T-helper 2 cell treated with Interferon-gamma antibody and Interleukin-4, amounts not matched to agents 100 ng/mL and 5 ng/mL, for 36 hours (primary cell): Measurements from ENCODE around the gene TMC8. TPM values are rescaled to one million over a fixed set of nuclear protein-coding genes. Genes with fewer than 3 reads are reported as not detected.

Experiments
- intact Hi-C: fragments of 100-400 bp; cut with micrococcal nuclease; formaldehyde crosslinking; loops from one replicate; pipeline ENCODE4 v1.15.1; 2023
- total RNA-seq: library from RNA; stranded (reverse); gene quantifications from 2 replicates; pipeline ENCODE4 v1.2.3, GENCODE V29; 2022

TMC8 gene
- total RNA-seq, 1 donor from 2014 or later: 371 TPM

DNA sequence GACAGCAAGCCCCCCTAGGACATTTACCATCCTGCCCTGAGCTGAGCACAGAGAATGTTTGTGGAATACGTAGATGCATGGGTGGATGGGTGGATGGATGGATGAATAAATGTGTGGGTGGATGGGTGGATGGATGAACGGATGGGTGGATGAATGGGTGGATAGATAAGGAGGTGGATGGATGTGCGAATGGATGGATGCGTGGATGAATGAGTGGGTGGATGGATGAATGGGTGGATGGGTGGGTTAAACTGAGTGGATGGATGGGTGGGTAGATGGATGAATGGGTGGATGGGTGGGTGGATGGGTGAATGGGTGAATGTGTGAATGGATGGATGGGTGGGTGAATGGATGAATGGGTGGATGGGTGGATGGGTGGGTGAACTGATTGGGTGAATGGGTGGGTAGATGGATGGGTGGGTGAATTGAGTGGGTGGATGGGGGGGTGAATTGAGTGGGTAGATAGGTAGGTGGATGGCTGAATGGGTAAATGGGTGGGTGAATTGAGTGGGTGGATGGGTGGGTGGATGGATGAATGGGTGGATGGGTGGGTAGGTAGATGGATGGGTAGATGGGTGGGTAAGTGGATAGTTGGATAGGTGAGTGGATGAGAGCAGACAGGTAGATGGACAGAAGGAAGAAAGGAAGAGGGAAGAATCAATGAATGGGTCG is 7.2 kb upstream of the TMC8 start:
- intact Hi-C loops: no loop called here

DNA sequence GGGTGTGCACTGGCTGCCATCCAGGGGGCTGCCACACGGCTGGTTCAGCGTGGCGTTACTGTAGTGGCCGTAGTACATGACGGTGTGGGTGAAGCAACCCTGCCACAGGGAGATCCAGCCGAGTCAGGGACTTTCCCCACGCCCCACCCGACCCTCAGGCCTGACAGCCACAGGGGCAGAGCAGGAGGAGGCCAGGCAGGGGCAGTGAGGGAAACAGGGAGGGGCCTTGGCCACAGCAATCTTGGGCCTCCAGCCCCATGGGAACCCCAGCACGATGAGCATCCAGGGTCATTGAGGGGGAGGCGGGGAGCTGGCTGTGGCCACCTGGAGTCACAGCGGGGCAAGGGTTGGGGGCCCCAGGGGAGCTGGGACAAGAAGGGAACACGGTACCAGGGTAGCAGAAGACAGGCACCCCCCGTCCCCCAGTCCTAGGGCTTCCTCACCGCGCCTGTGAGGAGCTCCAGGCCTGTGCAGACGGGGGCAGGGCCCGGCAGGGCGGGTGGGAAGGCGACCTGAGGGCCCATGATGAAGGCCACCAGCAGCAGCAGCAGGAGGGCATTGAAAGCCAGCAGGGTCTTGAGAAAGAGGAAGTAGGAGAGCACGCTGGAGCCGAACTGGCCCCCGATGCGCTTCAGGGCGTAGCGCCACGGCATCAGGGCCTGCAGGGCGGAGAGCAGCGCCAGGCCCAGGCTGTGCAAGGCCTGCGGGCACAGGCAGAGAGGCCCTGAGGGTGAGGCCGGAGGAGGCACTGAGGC is 6.3 kb upstream of the TMC8 start:
- intact Hi-C loops: no loop called here

DNA sequence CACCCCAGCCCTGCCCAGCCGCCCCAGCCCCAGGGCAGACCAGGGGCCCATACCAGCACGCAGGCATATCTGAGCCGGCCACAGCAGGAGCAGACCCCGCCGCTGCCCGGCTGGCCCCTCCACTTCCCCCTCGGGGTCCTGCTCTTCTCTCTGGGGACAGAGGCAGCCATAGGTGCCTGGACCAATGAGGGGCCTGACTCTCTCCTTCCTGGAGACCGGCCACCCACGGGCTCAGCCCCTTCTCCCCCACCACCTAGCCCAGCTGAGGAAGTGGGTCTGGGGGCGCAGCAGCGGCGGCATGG is 5.8 kb upstream of the TMC8 start:
- intact Hi-C loops: no loop called here

DNA sequence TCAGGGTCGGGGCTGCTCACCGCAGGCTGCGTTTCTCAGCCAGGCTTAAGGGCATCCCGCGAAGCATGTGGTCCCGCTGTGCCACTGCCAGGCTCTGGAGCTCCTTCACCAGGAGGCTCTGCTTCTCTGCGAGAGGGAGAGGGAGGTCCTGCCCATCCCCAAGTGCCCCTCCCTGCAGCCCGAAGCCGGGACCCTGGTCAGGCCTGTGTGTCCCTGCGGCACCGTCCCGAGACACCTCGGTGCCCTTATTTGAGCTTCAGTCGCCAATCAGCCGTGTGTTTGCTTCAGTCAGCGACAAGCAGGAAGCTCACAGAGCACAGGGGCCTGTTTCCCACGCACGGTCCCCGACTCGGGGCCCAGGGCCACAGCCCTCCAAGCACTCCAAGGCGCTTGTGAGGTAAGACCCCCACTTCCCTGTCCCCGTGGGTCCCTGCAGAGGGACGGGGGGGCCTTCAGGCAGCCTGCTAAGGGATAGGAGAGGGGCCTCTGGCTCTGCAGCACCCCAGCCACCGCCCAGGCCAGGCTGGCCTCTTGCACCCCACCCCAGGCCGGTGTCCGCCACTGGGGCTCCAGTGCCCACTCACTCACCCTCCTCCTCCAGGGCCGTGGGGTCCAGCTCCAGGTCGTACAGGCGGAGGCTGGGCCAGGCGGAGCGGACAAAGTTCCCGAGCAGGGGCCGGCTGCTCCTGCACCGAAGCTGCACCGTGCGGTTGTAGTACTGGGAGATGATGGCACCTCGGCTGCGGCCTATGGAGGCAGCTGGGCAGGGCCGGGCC is 5.2 kb upstream of the TMC8 start:
- intact Hi-C loops: no loop called here

DNA sequence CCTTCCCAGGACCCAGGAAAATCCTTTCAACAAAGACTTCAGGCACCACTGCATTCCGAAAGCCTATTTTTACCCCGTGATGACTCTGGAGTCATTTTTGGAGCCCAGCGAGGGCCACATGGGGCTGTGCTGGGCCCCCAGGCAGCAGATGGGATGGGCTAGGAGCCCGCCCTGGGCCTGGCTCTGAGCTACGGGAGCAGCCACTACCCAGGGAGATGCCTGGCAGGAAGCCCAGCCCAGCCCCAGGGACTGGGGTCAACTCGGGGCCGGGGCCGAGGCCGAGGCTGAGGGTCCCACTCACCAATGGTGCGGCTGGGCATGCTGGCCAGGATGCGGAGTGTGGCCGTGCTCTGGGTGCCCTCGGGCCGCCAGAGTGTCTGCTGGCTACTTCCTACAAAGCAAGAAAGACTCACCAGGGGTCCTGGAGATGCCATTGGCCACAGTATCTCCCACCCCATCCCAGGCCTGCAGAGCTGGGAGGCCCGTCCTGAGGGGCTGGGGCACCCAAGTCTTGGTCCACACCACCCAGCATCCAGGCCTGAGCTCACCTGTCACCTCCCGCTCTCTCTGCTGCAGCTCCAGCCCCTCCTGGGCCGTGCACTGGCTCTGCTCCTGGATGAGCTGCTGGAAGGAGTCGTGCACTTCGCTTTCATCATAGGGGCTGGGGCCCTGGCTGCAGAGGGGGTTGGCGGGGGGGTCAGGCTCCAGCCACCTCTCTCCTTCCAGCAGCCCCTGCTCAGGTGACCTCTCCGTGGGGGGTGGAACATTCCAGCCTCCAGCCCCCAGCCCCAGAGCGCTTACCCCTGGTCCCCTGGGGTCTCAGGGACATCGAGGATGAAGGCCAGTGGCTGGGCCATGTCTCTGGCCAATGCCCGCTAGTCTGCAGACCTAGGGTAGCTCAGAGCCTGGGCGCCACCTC is 4.3 kb upstream of the TMC8 start:
- intact Hi-C loops: no loop called here

DNA sequence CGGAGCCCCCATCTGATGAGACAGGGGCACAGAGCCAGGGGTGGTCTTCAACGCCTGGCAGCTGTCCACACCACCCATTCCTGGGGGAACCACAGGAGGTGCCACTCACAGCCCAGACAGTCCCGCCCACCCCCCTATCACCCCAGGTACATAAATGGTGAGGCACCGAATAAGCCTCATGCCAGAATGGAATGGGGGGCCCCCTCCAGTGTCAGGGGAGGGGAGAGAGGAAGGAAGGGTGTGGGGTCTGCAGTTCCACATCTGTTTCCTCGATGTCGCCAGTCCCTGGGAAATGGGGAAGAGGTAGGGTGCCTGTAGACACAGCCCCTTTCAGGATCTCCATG is 3.7 kb upstream of the TMC8 start:
- intact Hi-C loops: no loop called here

DNA sequence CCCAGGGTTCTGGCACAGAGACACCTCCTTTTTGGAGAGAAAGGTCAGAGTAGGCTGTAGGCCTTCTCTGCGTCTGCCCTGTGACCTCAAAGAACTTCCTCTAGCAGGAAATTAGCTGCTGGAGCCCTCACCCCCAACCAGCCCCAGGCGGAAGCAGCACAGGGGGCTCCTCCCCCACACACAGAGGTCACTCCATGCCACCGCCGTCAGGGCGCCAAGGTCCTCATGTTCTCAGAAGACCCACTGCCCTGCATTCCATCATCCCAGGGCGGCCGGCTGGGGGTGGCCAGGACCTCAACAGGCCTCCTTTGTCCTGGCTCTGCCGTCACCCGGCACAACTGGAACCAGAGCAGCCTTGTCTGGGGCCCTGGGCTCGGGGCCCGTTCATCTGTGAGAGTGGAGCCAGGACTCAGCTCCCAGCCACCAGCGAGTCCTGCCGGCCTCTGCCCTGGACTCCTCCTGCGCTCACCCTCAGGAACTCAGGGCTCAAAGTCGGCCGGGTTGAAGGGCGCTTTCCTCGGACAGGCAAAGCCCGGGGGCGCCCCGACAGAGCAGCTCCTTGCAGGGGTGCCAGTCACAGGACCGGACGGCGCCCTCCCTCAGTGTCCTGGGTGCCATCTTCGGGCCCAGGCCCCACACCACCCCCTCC is 3.2 kb upstream of the TMC8 start:
- intact Hi-C loops: no loop called here

DNA sequence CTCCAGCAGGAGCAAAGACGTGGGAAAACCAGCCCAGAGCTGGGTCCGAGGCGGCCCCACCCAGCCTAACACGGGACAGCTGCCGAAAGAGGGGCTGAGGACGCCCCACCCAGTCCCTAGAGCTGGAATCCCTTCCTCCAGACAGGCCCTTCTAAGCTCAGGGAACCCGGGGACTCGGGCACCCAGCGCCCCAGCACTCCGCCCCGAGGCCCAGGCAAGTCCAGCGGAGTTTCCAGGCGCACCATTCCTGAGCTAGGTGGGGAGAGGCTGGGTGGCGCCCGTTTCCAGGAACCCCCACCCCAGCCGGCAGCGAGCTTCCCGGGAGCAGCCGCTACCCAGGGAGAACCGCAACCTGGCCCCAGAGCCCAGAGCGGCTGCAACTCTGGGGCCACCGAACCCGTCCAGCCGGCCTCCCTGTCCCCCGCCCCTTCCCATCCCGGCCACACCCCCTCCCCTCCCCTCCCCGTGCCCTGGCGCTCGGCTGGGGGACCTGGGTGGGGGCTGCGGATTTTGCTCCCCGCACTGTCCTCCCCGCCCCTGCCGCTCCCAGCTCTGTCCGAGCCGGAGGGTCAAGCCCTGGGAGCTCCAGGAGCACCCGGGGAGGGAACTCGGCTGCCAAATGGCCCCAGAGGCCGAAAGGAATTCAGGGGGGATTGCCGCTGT is 2.6 kb upstream of the TMC8 start:
- intact Hi-C loops: no loop called here

DNA sequence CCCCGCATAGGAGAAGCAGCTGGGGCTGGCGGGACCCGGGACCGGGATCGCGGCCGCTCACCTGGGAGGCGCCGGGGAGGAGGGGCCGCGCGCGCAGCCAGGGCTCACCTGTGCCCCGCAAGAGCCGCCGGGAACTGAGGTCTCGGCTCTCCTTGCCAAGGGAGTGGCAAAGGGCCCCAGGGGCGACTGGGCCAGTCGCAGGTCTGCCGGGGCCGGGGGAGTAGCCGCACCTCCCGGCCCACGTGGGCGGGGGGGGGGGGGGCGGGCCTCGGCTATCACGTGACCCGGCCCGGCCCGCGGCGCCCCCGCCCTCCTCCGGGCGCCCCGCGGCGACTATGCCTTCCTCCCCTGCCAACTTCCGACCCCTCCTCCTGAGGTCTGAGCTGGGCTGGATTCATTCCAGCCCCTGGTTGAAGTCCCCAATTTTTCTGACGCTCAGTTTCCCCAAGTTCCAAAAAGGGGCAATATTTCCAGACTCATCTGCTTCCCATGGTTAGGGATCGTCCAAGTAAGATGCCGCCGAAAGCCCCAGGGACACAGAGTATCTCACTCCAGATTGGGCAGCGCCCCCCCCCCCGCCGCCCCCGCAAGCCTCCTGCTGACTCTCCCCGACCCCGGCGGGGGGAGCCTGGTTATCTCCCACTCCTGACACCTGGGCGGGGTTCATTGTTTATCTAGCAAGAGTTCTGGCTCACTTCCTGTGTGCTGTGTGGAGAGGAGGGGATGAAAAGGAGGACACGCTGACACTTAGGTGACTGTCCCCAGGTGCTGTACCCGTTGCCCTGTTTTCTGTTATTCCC is 1.8 kb upstream of the TMC8 start, which contains the start of gene TMC6:
TMC6 (minus strand) TSS at position 205 of the 800 bp plus-strand sequence. CDS start 1,923 bp downstream, outside the sequence.
- intact Hi-C loops: no loop called here

DNA sequence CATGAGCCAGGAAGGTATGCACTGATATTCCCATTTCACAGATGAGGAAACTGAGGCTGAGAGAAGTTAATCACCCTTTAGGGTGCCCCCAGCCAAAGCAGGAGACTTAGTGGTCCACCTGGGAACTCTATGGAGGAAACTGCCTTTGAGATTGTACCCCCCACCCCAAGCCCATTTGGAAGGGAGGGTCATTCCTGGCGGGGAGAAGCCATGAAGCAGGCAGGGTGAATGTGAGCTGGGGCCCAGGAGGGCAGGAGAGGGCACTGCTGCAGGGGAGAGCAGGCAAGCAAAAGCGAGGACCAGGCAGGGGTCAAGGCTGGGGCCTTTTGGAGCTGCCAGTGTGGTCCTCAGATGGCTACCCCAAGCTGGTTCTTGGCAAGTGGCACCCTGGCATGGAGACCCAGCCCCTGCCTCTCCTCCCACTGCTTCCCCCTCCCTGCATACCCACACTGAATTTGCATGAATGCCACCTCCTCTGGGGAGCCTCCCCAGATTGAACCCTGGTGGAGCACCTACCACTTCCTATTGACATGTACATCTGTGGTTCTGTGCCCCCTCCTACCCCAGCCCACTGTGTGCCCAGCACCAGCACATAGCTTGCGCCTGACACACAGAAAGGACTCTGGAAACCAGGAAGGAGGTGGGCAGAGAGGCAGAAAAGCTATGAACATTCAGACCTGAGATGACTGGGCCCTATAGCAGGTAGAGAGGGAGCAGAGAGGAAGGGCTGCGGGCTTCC is 1.1 kb upstream of the TMC8 start:
- intact Hi-C loops: loop anchor here (1.0 to 10.0 kb wide), 10 partner anchors 8 to 1905 kb away; partner anchors contain the start of genes AFMID, CCDC40, MFSD11 and SOCS3

DNA sequence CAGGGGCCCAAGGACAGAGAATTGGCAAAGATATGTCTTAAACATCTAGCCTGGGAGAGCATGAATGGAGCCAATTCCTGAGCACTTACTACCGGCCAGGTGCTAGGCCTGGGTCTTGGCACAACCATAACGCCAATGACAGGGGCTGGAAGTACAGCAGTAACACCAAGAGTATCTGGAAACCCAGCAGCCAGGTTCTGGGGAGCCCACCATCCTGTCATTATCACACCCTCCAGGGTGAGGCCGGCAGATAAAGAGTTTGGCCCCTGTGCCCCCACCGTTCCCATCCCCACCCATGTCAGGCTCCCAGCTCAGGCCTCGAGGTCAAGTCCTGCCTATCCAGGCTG is 508 bp upstream of the TMC8 start:
- intact Hi-C loops: loop anchor here (1.0 to 10.0 kb wide), 10 partner anchors 9 to 1905 kb away; partner anchors contain the start of genes AFMID, CCDC40, MFSD11 and SOCS3

DNA sequence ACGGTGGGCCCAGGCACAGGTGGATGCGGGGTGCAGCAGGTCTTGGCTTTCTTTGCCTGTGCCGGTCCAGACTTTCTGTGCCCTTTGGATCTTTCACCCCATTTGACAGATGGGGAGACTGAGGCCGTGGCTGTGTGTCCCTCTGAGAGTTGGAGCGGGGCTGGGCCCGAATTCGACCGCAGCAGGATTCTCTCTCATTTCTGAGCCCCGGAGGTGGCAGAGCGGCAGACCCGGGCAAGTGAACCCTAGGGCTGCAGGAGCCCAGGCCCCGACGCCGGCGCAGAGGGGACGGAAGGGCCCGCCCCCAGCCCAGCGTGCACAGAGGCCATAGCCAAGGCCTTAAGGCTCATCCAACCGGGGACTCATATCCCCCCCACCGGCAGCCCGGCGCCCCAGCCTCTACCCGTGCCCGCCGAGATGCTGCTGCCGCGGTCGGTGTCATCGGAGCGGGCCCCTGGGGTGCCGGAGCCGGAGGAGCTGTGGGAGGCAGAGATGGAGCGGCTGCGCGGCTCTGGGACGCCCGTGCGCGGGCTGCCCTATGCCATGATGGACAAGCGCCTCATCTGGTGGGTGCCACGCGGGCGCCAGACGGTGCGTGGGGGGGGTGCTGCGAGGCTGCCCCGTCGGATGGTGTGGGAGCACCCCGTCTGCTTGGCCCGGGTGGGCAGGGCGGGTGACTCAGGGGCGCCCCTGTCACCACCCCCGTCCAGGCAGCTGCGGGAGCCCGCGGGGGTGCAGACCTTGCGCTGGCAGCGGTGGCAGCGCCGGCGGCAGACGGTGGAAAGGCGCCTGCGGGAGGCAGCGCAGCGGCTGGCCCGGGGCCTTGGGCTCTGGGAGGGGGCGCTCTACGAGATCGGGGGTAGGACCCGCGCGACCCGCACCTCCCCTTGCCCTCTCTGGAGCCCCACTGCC is 857 bp downstream of the TMC8 start:
- intact Hi-C loops: loop anchor here (2.0 to 10.0 kb wide), 8 partner anchors 46 to 1903 kb away; partner anchors contain the start of genes AFMID, CCDC40, MFSD11 and SOCS3

DNA sequence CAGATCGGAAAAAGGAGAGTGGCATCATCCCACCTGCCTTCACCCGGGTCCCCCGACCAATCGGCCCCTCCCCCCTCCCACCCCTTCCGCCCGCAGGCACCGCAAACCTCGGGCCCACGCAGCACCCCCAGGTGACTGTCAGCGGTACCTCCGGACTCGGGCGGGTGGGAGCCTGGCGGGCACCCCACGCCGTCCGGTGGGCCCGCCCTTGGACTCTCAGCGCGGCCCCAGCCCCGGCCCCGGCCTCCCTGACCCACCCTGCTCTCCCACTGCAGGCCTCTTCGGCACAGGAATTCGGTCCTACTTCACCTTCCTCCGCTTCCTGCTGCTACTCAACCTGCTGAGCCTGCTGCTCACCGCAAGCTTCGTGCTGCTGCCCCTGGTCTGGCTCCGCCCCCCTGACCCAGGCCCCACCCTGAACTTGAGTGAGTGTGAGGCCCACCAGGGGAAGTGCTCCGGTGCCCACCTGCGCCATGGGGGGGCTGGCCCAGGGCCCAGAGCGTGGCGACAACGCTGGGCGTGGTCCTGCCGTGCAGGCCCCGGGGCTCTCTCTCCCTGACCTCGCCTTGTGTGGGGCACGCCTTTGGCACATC is 1.6 kb downstream of the TMC8 start:
- intact Hi-C loops: loop anchor here (5.0 to 10.0 kb wide), 6 partner anchors 45 to 1903 kb away; partner anchors contain the start of genes CCDC40, MFSD11, SRSF2 and TBC1D16

DNA sequence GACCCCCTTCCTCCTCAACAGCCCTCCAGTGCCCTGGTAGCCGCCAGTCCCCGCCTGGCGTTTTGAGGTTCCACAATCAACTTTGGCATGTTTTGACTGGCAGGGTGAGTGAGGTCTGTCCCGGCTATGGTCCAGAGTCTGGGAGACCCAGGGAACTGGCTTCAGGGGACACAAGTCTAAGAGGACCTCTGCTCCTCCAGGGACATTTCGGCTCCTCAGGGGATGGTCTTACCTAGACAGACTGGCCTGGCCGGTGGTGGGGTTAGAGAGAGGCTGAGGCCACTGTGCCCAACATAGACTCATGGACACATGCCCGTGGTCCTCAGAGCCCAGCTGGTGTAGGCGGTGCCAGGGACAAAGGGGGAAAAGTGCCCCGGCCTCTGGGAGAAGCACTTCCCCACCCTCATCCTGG is 2.2 kb downstream of the TMC8 start:
- intact Hi-C loops: loop anchor here (5.0 to 10.0 kb wide), 6 partner anchors 45 to 1902 kb away; partner anchors contain the start of genes CCDC40, MFSD11, SRSF2 and TBC1D16

DNA sequence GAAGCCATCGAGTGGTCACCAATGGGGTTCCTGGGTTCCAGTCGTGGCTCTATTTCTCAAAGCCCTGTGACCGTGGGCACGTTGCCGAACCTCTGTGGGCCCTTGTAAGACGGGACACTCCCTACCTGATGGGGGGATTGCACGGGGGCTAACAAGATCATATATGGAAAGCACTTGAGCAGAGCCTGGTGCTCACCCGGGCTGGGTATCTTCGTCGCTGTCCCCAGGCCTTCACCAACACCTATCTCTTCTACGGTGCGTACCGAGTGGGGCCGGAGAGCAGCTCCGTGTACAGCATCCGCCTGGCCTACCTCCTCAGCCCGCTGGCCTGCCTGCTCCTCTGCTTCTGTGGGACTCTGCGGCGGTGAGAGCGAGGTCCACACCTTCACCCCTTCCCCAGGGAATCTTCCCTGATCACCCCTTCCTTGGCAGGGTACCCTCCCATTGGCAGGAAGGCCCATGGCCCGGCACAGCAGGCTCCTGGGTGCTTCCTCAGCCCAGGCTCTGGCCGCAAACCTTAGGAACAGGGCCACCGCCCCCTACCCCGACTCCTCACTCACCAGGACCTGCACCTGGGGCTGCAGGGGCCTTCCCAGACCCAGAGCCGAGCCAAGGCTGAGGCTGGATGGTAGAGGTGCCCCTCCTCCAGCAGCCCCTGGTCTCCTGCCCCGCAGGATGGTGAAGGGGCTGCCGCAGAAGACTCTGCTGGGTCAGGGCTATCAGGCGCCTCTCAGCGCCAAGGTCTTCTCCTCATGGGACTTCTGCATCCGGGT is 2.8 kb downstream of the TMC8 start:
- intact Hi-C loops: loop anchor here (5.0 to 10.0 kb wide), 6 partner anchors 44 to 1901 kb away; partner anchors contain the start of genes CCDC40, MFSD11, SRSF2 and TBC1D16
